Measurements from ENCODE around the gene VWDE. TPM values are rescaled to one million over a fixed set of nuclear protein-coding genes. Genes with fewer than 3 reads are reported as not detected.

Gene VWDE
- total and polyA plus RNA-seq, 2 of the 8 experiments (the other 6 are each of a cell fraction or from before 2014, with no cell fraction given) = 11.0 to 21.2 TPM

DNA sequence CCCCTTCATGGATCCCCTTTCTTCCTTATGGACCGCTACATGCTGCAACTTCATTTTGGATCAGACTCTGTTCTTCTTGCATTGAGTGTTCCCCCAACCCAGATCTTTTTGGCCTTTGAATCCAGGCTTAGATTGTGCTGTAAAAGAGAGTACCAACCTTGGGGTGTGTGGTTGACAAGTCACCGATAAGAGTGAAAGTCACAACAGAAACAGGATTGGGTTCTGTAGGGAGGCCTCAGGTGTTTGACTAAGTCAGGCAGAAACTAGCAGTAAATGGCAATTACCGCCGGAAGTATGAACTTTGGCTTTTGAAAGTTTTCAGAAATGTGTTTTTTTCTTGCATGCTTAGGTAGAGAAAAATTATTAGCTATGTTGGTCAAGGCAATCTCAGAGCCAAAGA, 103.2 kb downstream of the VWDE start:
- no peak overlapping the region for H2AK5ac ChIP-seq (ENCODE audit: low read depth, low read length)
- TF ChIP-seq HDAC2 (IDR thresholded peaks at IDR 0.05; ENCODE audit: borderline replicate concordance in 1 of 2, low read depth in 2 of 2, low read length in 2 of 2) (no peak), SP2 (IDR thresholded peaks at IDR 0.05; ENCODE audit: low read length) (no peak), CHD1 (IDR thresholded peaks at IDR 0.05; ENCODE audit: low read depth, low read length) (no peak), SIX5 (IDR thresholded peaks at IDR 0.05; ENCODE audit: low read depth, low read length) (no peak), MAFK (IDR thresholded peaks at IDR 0.05; ENCODE audit: low read depth, low read length) (no peak), BACH1 (IDR thresholded peaks at IDR 0.05; ENCODE audit: low read length) (no peak), TCF12 (IDR thresholded peaks at IDR 0.05; ENCODE audit: low read depth, low read length) (no peak), YY1 (IDR thresholded peaks at IDR 0.05; ENCODE audit: low read depth, low read length) (no peak), RFX5 (IDR thresholded peaks at IDR 0.05; ENCODE audit: borderline replicate concordance, low read depth, low read length) (no peak), GABPA (IDR thresholded peaks at IDR 0.05; ENCODE audit: borderline replicate concordance, insufficient read depth, low read length) (no peak), EZH2 (IDR thresholded peaks at IDR 0.05; ENCODE audit: low read depth, low read length, severe bottlenecking) (no peak)
- H3K36me3 ChIP-seq (ENCODE audit: control insufficient read depth in 2 of 4, insufficient read depth in 4 of 4, low read length in 3 of 4) = no peaks in the 10 kb centered on the region
- no peak overlapping the region for H2BK15ac ChIP-seq (ENCODE audit: low read length)
- H3K56ac ChIP-seq (replicated peaks; ENCODE audit: insufficient read length, low read depth, low read length) = no peak overlapping the region
- ChIA-PET CTCF (ENCODE audit: partially characterized antibody) (no interaction called here), POLR2A (ENCODE audit: partially characterized antibody) (interaction anchor here (1.8 kb wide), 1 partner anchor 10 kb away, joined by 3 read pairs; no protein-coding TSS in a partner anchor)
- no peak overlapping the region for H2AFZ ChIP-seq (ENCODE audit: low read length)
- H4K91ac ChIP-seq (replicated peaks; ENCODE audit: insufficient read length, low read length) = no peak overlapping the region
- DNase-seq (ENCODE audit: low read depth in 1 of 2, low spot score in 2 of 2) (no peak), FAIRE-seq (no peak)
- H3K4ac ChIP-seq (replicated peaks; ENCODE audit: insufficient read length, low read depth, low read length) = no peak overlapping the region
- H3K9me3 ChIP-seq (ENCODE audit: insufficient read depth in 2 of 2, low read depth in 1 of 2, low read length in 1 of 2) = 0 out of 4 replicates have a peak, but pooled peaks cover 0 to 4% of the 10 kb centered on the region in 2 experiments
- H2BK120ac ChIP-seq (replicated peaks; ENCODE audit: low read depth, low read length) = no peak overlapping the region
- no peaks in the 10 kb centered on the region for H3K23me2 ChIP-seq (ENCODE audit: low read depth, low read length)
- H3K4me2 ChIP-seq (ENCODE audit: insufficient read depth in 1 of 2, low read depth in 2 of 2, low read length in 2 of 2) = no peak overlapping the region
- no peak overlapping the region for H3K23ac ChIP-seq (ENCODE audit: insufficient read length)
- H4K20me1 ChIP-seq (replicated peaks in 1 of 2; ENCODE audit: control insufficient read depth in 1 of 2, insufficient read depth in 2 of 2, low read length in 2 of 2) = no peaks in the 10 kb centered on the region
- H3K27ac ChIP-seq (ENCODE audit: low read depth, low read length) = no peak overlapping the region
- H3K27me3 ChIP-seq (replicated peaks in 1 of 4; ENCODE audit: control insufficient read depth in 3 of 4, extremely low read depth in 1 of 4, insufficient read depth in 3 of 4, low read length in 3 of 4) = no peaks in the 10 kb centered on the region
- no peak overlapping the region for H3K18ac ChIP-seq (ENCODE audit: extremely low read depth, low read length)
- no peak overlapping the region for H2BK20ac ChIP-seq (ENCODE audit: low read length)
- H4K8ac ChIP-seq (ENCODE audit: extremely low read depth, insufficient read depth, low read length) = no peak overlapping the region
- no peak overlapping the region for H2BK5ac ChIP-seq (ENCODE audit: low read depth, low read length)
- H3K79me2 ChIP-seq (ENCODE audit: control insufficient read depth in 1 of 2, insufficient read depth in 2 of 2, low read length in 2 of 2) = no peaks in the 10 kb centered on the region
- peaks cover 0 to 10% (median 2%) of the 10 kb centered on the region in 4 experiments; a peak in 2 of 7 replicates for H3K4me1 ChIP-seq (replicated peaks in 1 of 4; ENCODE audit: control insufficient read depth in 3 of 4, insufficient read depth in 4 of 4, low read length in 3 of 4)
- H3K79me1 ChIP-seq (ENCODE audit: low read depth, low read length) = no peaks in the 10 kb centered on the region
- H3K9ac ChIP-seq (replicated peaks in 1 of 4; ENCODE audit: extremely low read depth in 1 of 4, low read depth in 3 of 4, low read length in 3 of 4) = no peak overlapping the region
- H3K14ac ChIP-seq (ENCODE audit: insufficient read length) = no peak overlapping the region
- no peak overlapping the region for H2BK12ac ChIP-seq (ENCODE audit: low read depth, low read length)
- 67% methylated on average over 4 of the region's 4 CpGs; no CpG with 5 or more reads in 1 of the 2 experiments for WGBS, 2 experiments (ENCODE audit: extremely low coverage in 1 of 2, insufficient coverage in 1 of 2, insufficient read length in 1 of 2, insufficient replicate concordance in 2 of 2, low coverage in 1 of 2, low lambda C conversion rate in 2 of 2, missing lambda C conversion rate in 1 of 2)
- no peak overlapping the region for H4K5ac ChIP-seq (ENCODE audit: insufficient read length, low read depth, low read length)
- no peak overlapping the region for H3K4me3 ChIP-seq (ENCODE audit: extremely low read depth in 1 of 4, insufficient read depth in 2 of 4, low read depth in 3 of 4, low read length in 4 of 4)

All from H1 (cell line).